Epidermal melanocyte (primary cell): ENCODE results near the gene MYH3.
A peak's percentile ranks its signal among the peaks of the same experiment; 100 is the strongest.
"Not testable (repeated sequence)": the region's sequence is repeated elsewhere in the genome, so short reads cannot be mapped to it uniquely, and the experiment has no call there.

ENCODE experiments used
- DNase-seq: peaks from one replicate; pipeline ENCODE4 v3.0.0; 2011; ENCODE audit warnings: low spot score; ENCODE audit not compliant: insufficient read length

The MYH3 gene

GRCh38 chr17:10657148-10657547 lies at the start of gene MYH3:
MYH3 (minus strand) TSS chr17:10657309; CDS start chr17:10655064, 2,245 bp downstream.
- DNase-seq, result no peak

DNA sequence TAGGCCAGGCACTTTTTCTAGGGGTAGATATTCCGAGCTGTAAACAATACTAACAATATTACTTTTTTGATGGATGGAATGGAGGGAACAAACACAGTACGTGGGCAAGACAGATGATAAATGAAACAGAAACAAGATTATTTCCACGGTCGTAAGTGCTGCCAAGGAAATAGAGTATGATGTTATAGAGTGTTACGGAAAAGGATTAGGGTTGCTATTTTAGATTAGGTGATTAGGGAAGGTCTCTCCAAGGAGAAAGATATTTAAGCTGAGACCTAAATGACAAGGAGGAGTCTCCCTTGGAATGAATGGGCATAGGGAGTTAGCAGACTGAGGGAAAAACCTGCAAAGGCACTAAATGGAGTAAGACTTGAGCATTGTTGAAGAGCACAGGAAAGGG lies 48.6 kb upstream of the MYH3 start:
- no peak for DNase-seq

DNA sequence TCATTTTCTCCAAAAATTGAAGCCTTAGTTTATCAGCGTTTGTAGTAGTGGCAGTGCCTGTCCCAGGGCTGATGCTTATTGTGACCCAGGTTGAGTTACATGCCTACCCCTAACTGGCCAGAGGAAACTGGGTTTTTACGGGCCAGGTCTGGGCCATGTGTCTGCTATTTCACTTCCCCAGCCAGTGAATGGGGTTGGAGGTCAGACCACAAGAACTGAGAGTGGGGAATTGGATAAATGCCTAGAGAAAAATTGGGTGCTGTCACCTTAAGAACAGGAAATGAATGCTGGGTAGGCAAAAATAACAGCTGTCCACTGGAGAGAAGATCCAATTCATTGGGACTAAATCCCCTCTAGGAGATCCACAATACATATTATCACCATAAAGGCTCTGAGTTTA lies 45.5 kb upstream of the MYH3 start:
- DNase-seq, result no peak

DNA sequence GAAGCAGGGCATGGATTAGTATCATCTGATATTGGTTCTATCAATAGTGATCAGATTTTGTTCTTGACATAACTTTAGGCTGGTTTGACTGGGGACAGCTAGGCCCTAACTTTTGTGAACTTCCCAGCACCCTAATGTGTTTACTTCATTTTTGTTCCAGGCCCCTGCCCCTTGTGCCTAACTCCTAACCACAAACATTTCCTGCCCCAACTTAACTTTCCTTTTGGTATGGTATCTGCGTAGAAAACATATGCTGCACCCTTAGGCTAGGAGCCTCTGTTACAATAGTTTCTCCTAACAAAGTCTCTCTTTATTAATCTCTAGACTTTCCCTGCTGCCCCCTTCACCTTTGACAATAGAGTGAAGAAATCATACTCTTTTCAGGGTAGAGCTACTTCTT lies 42.7 kb upstream of the MYH3 start:
- no peak for DNase-seq

DNA sequence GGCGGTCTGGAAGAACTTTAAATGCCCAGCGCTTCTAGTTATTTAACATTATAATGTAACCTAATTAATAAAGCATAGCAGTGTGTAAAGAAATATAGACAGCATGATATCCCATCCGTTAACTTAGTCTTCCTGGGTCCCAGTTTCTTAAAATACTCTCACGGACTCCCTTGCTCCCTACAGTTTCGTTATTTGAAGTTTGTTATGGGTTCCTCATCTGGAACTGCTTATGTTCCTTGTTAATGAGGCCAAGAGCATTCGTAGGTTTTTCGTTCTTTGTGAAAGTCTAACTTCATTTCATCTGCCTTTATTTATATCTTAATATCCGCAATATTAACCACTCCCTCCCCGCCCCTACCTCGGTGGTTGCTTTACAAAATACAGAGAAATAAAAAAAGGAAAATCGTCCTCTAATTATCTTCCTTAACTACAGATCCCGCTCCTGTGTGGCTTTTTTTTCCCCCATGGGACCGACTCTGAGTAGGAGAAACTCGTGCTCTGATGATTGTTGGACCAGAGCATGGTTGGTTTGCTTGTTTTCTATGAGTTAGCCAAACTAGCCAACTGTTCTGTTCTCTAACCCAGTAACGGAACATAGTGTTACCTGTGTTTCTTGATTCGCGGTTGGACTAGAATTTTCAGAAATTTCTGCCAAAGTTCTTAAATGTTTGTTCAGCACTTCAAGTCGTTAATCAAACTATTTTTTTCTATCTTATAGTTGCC lies 41.1 kb upstream of the MYH3 start:
- peak; percentile 18 for DNase-seq

DNA sequence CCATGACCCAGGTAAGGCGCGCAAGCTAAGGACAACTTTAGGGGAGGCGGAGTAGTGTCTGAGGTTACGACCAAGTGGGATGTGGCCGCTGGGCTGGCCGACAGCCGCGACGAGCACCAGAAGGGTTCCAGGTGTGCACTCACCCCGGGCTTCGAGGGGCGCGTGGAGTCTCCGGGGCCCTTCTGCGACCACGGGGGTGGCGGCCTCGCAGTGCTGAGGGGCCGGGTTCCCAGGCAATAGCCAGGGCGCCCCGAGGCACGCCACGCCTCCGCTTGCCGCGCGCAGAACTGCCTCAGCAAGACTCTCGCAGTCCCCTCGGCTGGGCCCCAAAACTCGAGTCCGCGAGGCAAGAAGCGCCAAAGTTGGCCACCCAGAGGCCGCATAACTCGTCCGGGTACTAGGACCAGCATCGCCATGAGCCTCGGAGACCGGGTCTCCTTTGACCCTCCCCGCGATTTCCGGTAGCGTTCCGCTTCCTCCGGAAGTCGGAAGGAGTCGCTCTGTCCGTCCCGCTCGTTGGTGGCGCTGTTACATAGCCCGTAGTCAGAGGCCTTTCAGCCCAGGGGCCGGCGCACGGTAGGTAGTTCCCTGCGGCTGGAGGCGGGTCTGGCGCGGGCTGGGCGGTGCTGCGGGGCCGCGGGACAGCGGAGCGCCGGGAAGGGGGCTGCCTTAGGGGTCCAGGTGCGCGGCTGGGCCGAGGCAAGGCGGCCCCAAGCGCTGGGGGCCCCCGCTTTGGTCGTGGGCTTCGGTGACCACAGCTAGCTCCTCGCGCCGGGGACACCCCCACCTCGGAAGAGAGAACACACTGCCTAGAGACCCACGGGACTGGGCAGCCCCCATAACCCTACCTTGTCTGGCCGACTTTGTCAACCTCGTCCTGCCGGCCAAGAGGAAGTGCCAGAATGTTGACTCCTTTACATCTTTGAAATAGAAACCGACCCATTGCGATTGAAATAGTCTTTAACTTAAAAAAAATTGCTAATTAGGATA lies 40.3 kb upstream of the MYH3 start, which contains the start of the genes ADPRM and SCO1:
TSS of gene ADPRM (plus strand) at position 503 of the 990 bp plus-strand sequence. CDS start 7,333 bp downstream, outside the sequence.
TSS of gene SCO1 (minus strand) at position 442 of the 990 bp plus-strand sequence. CDS start at position 416, 26 bp downstream.
- DNase-seq, result peak; percentile 73

GRCh38 chr17:10695875-10696407 lies 38.8 kb upstream of the MYH3 start:
- not testable (repeated sequence) for DNase-seq

GRCh38 chr17:10687499-10687898 lies 30.4 kb upstream of the MYH3 start:
- DNase-seq, result no peak

- DNase-seq, result no peak
Measured at GRCh38 chr17:10683853-10684252, 26.7 kb upstream of the MYH3 start.

DNA sequence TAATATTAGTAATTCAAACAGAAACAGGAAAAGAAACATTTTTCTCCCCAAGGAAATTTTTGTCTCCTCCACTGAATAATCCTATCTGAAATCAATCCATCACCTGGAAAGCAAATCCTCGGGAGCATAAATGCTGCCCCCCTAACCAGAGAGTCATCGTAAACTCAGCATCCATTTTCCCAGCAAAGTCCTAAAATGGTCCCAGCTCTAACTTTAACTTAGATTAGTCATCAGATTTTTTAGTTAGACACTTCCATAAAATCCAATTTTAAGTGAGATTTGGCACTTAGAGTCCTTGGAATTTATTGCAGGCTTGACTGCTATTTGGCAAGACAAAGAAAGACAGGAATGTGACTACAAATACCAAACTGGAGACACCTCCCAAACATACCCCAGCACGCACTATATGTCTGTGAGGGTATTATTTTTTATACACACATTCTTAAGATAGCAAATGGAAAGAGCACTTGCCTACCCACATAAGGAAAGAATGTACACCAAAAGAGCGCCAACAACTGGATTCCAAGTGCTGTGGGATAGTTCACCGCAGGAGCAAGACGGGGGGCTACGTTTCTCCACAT lies 24.8 kb upstream of the MYH3 start:
- no peak for DNase-seq

- no peak for DNase-seq
Measured at GRCh38 chr17:10674704-10675103, 17.6 kb upstream of the MYH3 start.

GRCh38 chr17:10673312-10673711 lies 16.2 kb upstream of the MYH3 start:
- DNase-seq, result no peak

DNA sequence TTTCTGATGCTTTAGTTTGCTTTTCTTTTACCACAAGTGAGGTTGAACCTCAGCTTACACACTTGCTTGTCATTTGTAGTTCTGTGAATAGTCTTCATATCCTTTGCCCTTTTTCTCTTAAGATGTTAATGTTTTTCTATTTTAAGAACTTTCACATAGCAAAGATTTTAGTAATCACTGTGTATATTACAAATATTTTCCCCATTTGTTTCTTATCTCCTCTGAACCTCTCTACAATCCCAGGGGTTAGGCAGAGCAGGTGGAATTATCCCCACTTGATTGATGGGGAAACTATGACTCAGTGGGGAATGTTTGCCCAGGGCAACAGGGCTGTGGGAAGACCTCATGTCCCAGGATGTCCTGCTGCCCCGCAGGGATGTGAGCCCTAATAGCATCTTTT lies 11.7 kb upstream of the MYH3 start:
- DNase-seq, result no peak

GRCh38 chr17:10666906-10667305 lies 9.8 kb upstream of the MYH3 start:
- DNase-seq, result no peak

GRCh38 chr17:10664571-10664970 lies 7.5 kb upstream of the MYH3 start:
- DNase-seq, result no peak

DNA sequence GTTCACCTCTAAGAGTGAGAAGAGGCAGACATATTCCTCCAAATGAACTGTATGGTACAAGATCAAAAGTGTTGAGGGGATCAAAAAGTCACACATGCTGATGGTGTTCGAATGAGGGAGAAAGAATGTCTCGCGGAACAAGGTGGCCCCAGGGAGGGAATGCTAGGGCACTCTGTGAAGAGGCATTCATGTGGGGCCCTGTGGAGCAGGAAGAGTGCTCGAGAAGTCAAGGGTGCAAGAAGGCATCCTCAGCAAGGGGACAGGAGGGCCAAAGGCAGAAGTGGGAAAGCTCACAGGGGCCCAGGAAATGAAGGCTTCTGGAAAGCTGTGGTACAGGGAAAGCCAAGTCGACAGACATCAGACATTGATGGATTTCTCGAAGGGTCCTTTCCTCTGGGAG lies 6.1 kb upstream of the MYH3 start:
- no peak for DNase-seq

GRCh38 chr17:10661437-10661836 lies 4.3 kb upstream of the MYH3 start:
- DNase-seq, result no peak

DNA sequence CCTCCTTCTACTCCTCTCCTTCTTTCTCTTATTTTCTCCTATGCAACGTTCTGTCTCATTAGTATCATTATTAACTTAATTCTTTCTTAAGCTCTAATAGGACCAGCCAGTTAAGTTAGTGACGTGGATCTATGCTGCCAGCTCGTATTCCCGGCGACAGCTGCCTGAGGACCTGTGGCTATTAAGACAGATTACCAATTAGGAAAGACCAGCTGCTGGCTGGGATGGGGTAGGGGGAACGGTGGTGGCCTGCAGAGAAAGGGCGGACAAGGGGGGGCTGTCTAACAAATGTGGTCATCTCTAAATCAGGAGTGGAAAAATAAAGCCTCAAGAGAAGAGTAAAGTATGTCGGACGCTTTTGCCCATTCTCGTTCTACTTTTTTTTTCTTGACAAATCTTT lies 770 bp upstream of the MYH3 start:
- DNase-seq, result no peak

DNA sequence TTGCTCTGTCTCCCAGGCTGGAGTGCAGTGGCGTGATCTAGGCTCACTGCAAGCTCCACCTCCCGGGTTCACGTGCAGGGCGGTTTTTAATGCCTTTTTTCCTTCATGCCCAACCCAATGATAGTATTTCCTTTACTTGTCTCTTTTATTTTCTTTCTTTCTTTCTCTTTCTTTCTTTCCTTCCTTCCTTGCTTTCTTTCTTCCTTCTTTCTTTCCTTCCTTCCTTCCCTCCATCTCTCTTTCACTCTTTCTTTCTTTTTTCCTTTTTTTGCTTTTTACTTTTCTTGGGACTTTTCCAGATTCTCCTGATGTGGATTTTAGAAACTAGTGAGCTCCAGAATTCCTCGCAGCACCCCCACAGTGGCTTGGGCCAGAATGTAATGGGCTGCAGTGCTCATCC lies 3.1 kb downstream of the MYH3 start:
- no peak for DNase-seq

- no peak for DNase-seq
Measured at GRCh38 chr17:10652984-10653659, 4.0 kb downstream of the MYH3 start.

GRCh38 chr17:10651927-10652326 lies 5.2 kb downstream of the MYH3 start:
- no peak for DNase-seq
